GM12873 (cell line): ENCODE data around the gene C10orf105.

Experiments
- CTCF ChIP-seq: IDR thresholded peaks from 2 replicates; pipeline ENCODE4 v1.5.1; 2012; ENCODE audit warnings: low read depth, mild to moderate bottlenecking, moderate library complexity, low read length, control low read depth; ENCODE audit not compliant: insufficient read depth; ENCODE audit errors: missing control alignments

Gene C10orf105

GRCh38 chr10:71753960-71754505 is 34.5 kb upstream of the C10orf105 start:
- no peak for TF ChIP-seq CTCF

DNA sequence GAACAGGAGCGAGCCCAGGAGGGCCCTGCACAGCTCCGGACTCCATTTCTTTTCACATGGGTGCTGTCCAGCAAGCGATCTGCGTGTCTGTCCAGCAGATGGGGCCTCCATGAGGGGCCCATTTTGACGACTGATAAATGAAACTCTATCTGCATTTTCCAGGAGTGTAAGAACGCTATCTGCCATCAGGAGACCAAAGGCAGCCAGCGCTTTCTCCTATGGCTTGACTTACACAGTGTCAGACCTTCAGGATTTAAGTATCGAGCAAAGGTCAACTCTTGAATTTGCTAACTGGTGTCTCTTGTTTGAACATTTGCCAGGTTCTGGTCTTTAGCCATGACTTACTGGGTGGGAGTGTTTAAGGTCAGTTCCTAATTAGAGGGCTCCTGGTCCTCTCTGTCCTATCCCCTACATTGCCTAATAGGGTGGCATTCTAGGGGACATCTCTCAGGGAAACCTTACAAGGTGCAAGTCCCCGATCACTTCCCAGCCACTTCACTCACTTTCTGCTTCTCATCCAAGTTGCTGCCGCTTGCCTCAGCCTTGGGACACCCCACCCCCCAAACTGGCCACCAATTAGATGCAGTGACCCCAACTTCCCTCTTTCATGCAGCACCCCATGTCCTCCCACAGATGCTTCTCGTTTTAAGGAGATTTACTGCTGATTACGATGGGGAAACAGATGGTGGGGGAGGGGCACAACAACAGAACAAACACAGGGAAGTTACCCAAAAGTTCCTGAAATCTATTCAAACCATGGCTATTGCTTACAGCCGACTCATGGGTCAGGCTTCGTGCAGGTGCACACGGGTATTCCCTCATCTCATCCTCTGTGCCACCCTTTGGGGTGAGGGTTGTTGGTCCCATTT is 33.7 kb upstream of the C10orf105 start:
- TF ChIP-seq CTCF, result no peak

DNA sequence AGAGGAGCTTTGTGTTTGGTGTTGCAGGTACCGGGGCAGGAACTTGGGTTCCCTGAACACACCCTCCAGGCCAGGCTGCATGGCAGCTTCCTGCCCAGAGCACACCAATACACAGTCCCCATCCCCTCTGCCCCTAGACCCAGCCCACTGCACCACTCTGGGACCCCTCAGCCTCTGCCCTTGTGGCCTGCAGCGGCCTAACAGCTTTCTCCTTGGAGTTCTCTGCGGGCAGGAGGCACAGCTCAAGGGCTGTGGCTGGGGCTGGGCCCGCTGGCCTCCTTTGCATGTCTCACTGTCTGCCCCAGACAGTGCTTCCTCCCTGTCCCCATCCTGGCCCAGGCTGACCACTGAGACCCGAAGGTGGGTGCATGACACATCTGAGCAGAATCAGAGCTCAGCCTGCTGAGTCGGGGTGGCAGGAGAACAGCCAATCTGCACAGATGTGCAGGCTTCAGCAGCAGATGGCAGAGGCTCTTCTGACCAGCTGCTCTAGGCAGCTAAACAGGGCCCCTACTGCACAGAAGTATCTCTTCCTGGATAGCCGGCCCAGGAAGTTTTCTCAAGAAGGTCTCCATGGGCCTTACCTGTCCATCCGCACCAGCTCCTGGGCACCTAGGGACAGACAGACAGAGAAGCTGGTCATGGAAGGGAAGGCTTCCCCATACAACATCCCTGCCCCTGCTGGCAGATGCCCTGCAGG is 33.0 kb upstream of the C10orf105 start:
- no peak for TF ChIP-seq CTCF

DNA sequence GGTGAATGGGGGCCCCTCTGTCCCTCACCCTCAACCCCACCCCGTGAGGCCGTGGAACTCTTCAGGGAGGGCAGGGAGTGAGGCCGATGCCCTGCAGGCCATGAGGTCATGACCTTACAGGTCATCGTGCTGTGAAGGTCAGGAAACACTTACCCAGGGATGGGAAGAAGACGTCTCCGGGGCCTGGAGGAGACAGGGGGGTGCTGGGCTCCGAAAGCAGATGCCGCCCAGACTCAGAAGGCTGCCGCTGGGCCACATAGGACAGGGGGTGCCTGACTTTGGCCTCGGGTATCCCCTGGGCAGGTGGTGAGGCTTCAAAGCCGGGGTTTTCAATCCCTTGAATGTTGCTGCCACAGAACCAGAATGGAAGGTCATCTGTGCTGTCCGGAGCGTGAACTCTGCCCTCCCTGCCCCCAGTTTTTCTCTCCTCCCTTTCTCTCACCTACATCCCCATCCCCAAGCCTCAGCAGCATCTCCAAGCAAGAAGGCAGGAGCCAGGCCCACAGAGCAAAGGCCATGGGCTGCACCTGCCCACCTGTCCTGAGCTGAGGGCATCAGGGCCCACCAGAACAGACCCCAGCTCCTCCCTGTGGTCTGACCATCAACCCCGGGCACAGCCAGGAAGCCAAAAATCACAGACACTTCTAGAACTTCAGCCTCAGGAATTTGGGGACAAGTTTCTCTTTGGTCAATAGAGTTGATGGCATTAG is 32.1 kb upstream of the C10orf105 start:
- TF ChIP-seq CTCF, result no peak

DNA sequence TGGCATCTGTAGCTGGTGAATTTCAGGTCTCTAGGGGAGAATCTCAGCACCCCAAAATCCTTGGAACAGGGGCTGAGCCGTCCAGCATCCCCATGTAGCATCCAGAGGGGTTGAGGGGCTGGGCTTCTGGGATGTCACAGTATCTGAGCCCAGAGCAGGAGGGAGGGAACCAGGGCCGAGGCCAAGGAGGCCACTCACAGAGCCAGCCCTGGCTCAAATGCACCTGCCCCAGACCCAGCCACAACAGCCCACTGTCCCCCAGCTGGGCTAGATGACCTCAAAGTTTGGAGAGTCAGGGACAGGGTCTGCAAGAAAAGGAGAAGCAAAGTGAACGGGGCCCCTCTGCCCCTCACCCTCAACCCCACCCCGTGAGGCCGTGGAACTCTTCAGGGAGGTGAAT is 31.4 kb upstream of the C10orf105 start:
- no peak for TF ChIP-seq CTCF

DNA sequence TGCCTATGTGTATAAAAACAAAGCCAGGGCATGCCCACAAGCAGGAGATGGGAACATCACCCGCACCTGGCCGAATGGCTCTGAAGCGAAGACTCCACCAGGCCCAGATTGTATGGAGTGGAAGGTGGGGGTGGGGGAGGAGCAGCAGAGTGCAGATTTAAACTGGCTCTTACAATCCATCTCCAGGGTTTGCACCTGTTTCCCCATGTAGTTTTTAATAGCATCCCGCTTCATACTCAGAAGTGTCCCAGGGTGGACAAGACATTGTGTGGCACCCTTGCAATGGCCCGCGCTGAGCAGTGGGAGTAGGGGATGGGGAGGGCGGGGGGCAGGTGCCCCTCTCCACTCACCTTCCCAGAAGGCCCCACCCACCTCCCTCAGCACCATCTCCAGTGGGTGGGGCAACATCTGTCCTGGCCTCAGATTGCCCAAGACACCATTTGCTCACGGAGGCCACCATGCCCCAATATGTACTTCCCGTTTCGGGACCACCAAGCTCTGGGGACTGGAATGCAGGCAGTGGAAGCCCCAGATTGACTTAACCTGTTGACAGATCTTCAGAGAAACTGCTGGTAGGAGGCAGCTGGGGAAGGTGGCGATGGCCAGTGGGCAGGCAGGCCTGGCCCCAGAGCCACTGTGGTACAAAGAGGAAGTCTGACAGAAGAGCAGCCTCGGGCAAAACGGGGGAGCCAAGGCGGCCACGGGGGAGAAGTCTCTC is 30.7 kb upstream of the C10orf105 start:
- no peak for TF ChIP-seq CTCF
